H9 (cell line): ENCODE measurements around the gene TDP1. TPM values are rescaled to one million over a fixed set of nuclear protein-coding genes. Genes with fewer than 3 reads are reported as not detected.

Experiments used
- DNase-seq: peaks from one replicate; pipeline ENCODE4 v3.0.0-alpha.2; 2017
- H2AFZ ChIP-seq: one replicate; pipeline ENCODE4 v1.6.1; 2013; ENCODE audit warnings: mild to moderate bottlenecking, low read length, control low read depth, moderate library complexity
- H2AK5ac ChIP-seq: 2 replicates; pipeline ENCODE4 v1.6.1; 2013; ENCODE audit warnings: low read length, control low read depth, mixed read lengths; ENCODE audit not compliant: insufficient read length
- H2BK120ac ChIP-seq: one replicate; pipeline ENCODE4 v1.6.1; 2013; ENCODE audit warnings: low read depth, mild to moderate bottlenecking, low read length, control low read depth, inconsistent platforms; ENCODE audit not compliant: poor library complexity, severe bottlenecking
- H2BK12ac ChIP-seq: 2 replicates; pipeline ENCODE4 v1.6.1; 2013; ENCODE audit warnings: low read length, control low read depth, mixed read lengths, low read depth; ENCODE audit not compliant: insufficient read length
- H2BK15ac ChIP-seq: 2 replicates; pipeline ENCODE4 v1.6.1; 2013; ENCODE audit warnings: low read depth, low read length, control low read depth
- H2BK20ac ChIP-seq: one replicate; pipeline ENCODE4 v1.6.1; 2013; ENCODE audit warnings: low read depth, mild to moderate bottlenecking, low read length, control low read depth, inconsistent platforms; ENCODE audit not compliant: poor library complexity, severe bottlenecking
- H2BK5ac ChIP-seq: 2 replicates; pipeline ENCODE4 v1.6.1; 2013; ENCODE audit warnings: low read length, control low read depth, mixed read lengths; ENCODE audit not compliant: insufficient read length
- H3K14ac ChIP-seq: 2 replicates; pipeline ENCODE4 v1.6.1; 2013; ENCODE audit warnings: low read length, control low read depth; ENCODE audit not compliant: insufficient read depth
- H3K18ac ChIP-seq: 2 replicates; pipeline ENCODE4 v1.6.1; 2013; ENCODE audit warnings: low read depth, mild to moderate bottlenecking, mixed read lengths, low read length, control low read depth; ENCODE audit not compliant: insufficient read length
- H3K23ac ChIP-seq: 2 replicates; pipeline ENCODE4 v1.6.1; 2013; ENCODE audit warnings: low read length, control low read depth, mixed read lengths, low read depth; ENCODE audit not compliant: insufficient read length
- H3K23me2 ChIP-seq: 2 replicates; pipeline ENCODE4 v1.6.1; 2013; ENCODE audit warnings: low read depth, mild to moderate bottlenecking, mixed read lengths, low read length, control low read depth; ENCODE audit not compliant: insufficient read length, poor library complexity, severe bottlenecking
- H3K27ac ChIP-seq: 2 replicates; pipeline ENCODE4 v1.5.1; 2013; ENCODE audit warnings: low read length, control low read depth, mixed read lengths, low read depth; ENCODE audit not compliant: insufficient read length
- H3K27me3 ChIP-seq: 2 replicates; pipeline ENCODE4 v1.6.1; 2013; ENCODE audit warnings: low read length, control low read depth, inconsistent platforms; ENCODE audit not compliant: insufficient read depth
- H3K4ac ChIP-seq: 2 replicates; pipeline ENCODE4 v1.6.1; 2013; ENCODE audit warnings: low read depth, mild to moderate bottlenecking, control low read depth, inconsistent platforms, low read length, moderate library complexity
- H3K4me1 ChIP-seq: 2 replicates; pipeline ENCODE4 v1.6.1; 2013; ENCODE audit warnings: low read length, control low read depth, inconsistent platforms; ENCODE audit not compliant: insufficient read depth
- H3K4me2 ChIP-seq: 2 replicates; pipeline ENCODE4 v1.6.1; 2013; ENCODE audit warnings: low read length, control low read depth, mixed read lengths; ENCODE audit not compliant: insufficient read length, insufficient read depth
- H3K56ac ChIP-seq: 2 replicates; pipeline ENCODE4 v1.6.1; 2013; ENCODE audit warnings: low read depth, mild to moderate bottlenecking, mixed read lengths, low read length, control low read depth; ENCODE audit not compliant: insufficient read length
- H3K79me1 ChIP-seq: 2 replicates; pipeline ENCODE4 v1.6.1; 2013; ENCODE audit warnings: low read depth, mild to moderate bottlenecking, moderate library complexity, low read length, control low read depth, inconsistent platforms; ENCODE audit not compliant: insufficient read depth, poor library complexity, severe bottlenecking
- H3K79me2 ChIP-seq: 2 replicates; pipeline ENCODE4 v1.6.1; 2013; ENCODE audit warnings: low read length, control low read depth, inconsistent platforms; ENCODE audit not compliant: insufficient read depth
- H3K9ac ChIP-seq: 2 replicates; pipeline ENCODE4 v1.6.1; 2013; ENCODE audit warnings: low read length, control low read depth, mixed read lengths; ENCODE audit not compliant: insufficient read length; ENCODE audit errors: extremely low read depth
- H3K9me3 ChIP-seq: one replicate; pipeline ENCODE4 v1.6.1; 2013; ENCODE audit warnings: low read depth, low read length, inconsistent platforms; ENCODE audit not compliant: control insufficient read depth
- H3T11ph ChIP-seq: one replicate; pipeline ENCODE4 v1.6.1; 2013; ENCODE audit warnings: mild to moderate bottlenecking, low read length, control low read depth, inconsistent platforms
- H4K20me1 ChIP-seq: one replicate; pipeline ENCODE4 v1.6.1; 2013; ENCODE audit not compliant: control insufficient read depth, insufficient read length, insufficient read depth
- H4K5ac ChIP-seq: 2 replicates; pipeline ENCODE4 v1.6.1; 2013; ENCODE audit warnings: low read depth, mild to moderate bottlenecking, mixed read lengths, low read length, control low read depth; ENCODE audit not compliant: insufficient read length
- H4K8ac ChIP-seq: replicated peaks from 2 replicates; pipeline ENCODE4 v1.6.1; 2013; ENCODE audit warnings: low read length, control low read depth, mixed read lengths, low read depth; ENCODE audit not compliant: insufficient read length
- H4K91ac ChIP-seq: 2 replicates; pipeline ENCODE4 v1.6.1; 2013; ENCODE audit warnings: low read depth, mild to moderate bottlenecking, moderate library complexity, mixed read lengths, low read length, control low read depth; ENCODE audit not compliant: insufficient read length
- H3K27ac Mint-ChIP-seq, 3 experiments: 2 replicates in 2 of 3; 3 replicates in 1 of 3; pipeline ENCODE4 v1.8.0; 2020 to 2021; ENCODE audit warnings: mixed read lengths in 3 of 3, mild to moderate bottlenecking in 1 of 3, moderate library complexity in 1 of 3
- H3K27me3 Mint-ChIP-seq: 2 replicates; pipeline ENCODE4 v1.8.0; 2021; ENCODE audit warnings: low read depth, mild to moderate bottlenecking, moderate library complexity, mixed read lengths
- H3K36me3 Mint-ChIP-seq, 3 experiments: 2 replicates in 2 of 3; 3 replicates in 1 of 3; pipeline ENCODE4 v1.8.0; 2020 to 2021; ENCODE audit warnings: low read depth in 3 of 3, mixed read lengths in 3 of 3; ENCODE audit not compliant: insufficient read depth in 1 of 3
- H3K4me1 Mint-ChIP-seq, 2 experiments: 2 replicates each; pipeline ENCODE4 v1.8.0; 2020; ENCODE audit warnings: mixed read lengths in 2 of 2
- H3K4me3 Mint-ChIP-seq, 2 experiments: 2 replicates in 1 of 2; 3 replicates in 1 of 2; pipeline ENCODE4 v1.8.0; 2020 to 2021; ENCODE audit warnings: mild to moderate bottlenecking in 2 of 2, mixed read lengths in 2 of 2, moderate library complexity in 1 of 2
- H3K9me3 Mint-ChIP-seq, 2 experiments: 2 replicates in 1 of 2; 3 replicates in 1 of 2; pipeline ENCODE4 v1.8.0; 2020; ENCODE audit warnings: mild to moderate bottlenecking in 2 of 2, mixed read lengths in 2 of 2, moderate library complexity in 1 of 2
- CTCF ChIP-seq: fragments of 200-600 bp; sonication (generic); conservative IDR thresholded peaks from 3 replicates; pipeline ENCODE4 v1.8.0; 2021; ENCODE audit warnings: antibody characterized with exemption, mild to moderate bottlenecking
- WGBS: extraction: QIAGEN DNeasy Blood & Tissue Kit; methylation state at CpG from one replicate; pipeline ENCODE4 v1.1.7; 2013; ENCODE audit warnings: missing lambda C conversion rate, low lambda C conversion rate, mixed read lengths; ENCODE audit not compliant: insufficient read length; ENCODE audit errors: extremely low coverage; 5-methylcytosine and 5-hydroxymethylcytosine counted together
- total RNA-seq: library from RNA; stranded (reverse); gene quantifications from 2 replicates; pipeline ENCODE4 v1.2.1, GENCODE V29; 2021

The TDP1 gene
- total RNA-seq, 1 experiment from 2014 or later = 53.4 TPM

- no peak overlapping the region for H3K9ac ChIP-seq
- H3K14ac ChIP-seq = no peak overlapping the region
- H3K27me3 ChIP-seq = peaks cover 3% of the 10 kb centered on the region; the same call in 1 of the 2 replicates
- no peak overlapping the region for H3K27ac ChIP-seq
- Mint-ChIP-seq H3K9me3 (peaks cover 2 to 5% of the 10 kb centered on the region in 2 experiments; a peak in 3 of 5 replicates), H3K36me3 (peaks cover 0 to 2% (median 0%) of the 10 kb centered on the region in 3 experiments; a peak in 1 of 7 replicates), H3K4me3 (no peak overlapping the region), H3K27me3 (peaks cover 40% of the 10 kb centered on the region), H3K27ac (no peak overlapping the region), H3K4me1 (peaks cover 16 to 29% of the 10 kb centered on the region in 2 experiments)
- H4K8ac ChIP-seq = no peak overlapping the region
- H3K4ac ChIP-seq = no peak overlapping the region
- no peak overlapping the region for H4K5ac ChIP-seq
- no peaks in the 10 kb centered on the region for H3K23me2 ChIP-seq
- no peak overlapping the region for H3K4me2 ChIP-seq
- no peaks in the 10 kb centered on the region for H3K79me2 ChIP-seq
- no peaks in the 10 kb centered on the region; the same call in 1 of the 2 replicates for H3K4me1 ChIP-seq
- no peak overlapping the region for H3K23ac ChIP-seq
- H2BK12ac ChIP-seq = no peak overlapping the region
- H2BK5ac ChIP-seq = no peak overlapping the region
- no peaks in the 10 kb centered on the region for H3K79me1 ChIP-seq
- H2BK20ac ChIP-seq = no peak overlapping the region
- H3K18ac ChIP-seq = no peak overlapping the region
- no peak overlapping the region for H2BK15ac ChIP-seq
- no peaks in the 10 kb centered on the region for H4K20me1 ChIP-seq
- no peak overlapping the region for H3K56ac ChIP-seq
- WGBS = no CpG with 5 or more reads among the region's 1 CpG
- no peak overlapping the region for H3T11ph ChIP-seq
- H4K91ac ChIP-seq = no peak overlapping the region
- TF ChIP-seq CTCF = no peak
- no peak overlapping the region for H2BK120ac ChIP-seq
- no peaks in the 10 kb centered on the region for H3K9me3 ChIP-seq
- no peak overlapping the region for H2AK5ac ChIP-seq
- no peak overlapping the region for H2AFZ ChIP-seq
- no peak for DNase-seq
These were observed 99.1 kb downstream of the TDP1 start for GRCh38 chr14:90054803-90055202.
